Neural cell (in vitro differentiated cells): ENCODE data around the gene PRADC1. TPM values are rescaled to one million over a fixed set of nuclear protein-coding genes. Genes with fewer than 3 reads are reported as not detected.

Experiments used
- H2AFZ ChIP-seq: fragments of 200-600, 300-800 bp; sonication (generic), shearing (Covaris generic); 2 replicates; pipeline ENCODE4 v1.6.0; 2014; ENCODE audit warnings: low read depth, mild to moderate bottlenecking, antibody characterized with exemption, low read length, moderate library complexity
- H3F3A ChIP-seq: fragments of 200-600 bp; shearing (Covaris generic); 2 replicates; pipeline ENCODE4 v1.6.1; 2016; ENCODE audit warnings: mild to moderate bottlenecking, moderate library complexity, mixed read lengths, antibody characterized with exemption, low read length; ENCODE audit not compliant: insufficient read depth, poor library complexity, severe bottlenecking
- H3K27ac ChIP-seq: fragments of 200-600, 300-800 bp; sonication (generic), shearing (Covaris generic); 2 replicates; pipeline ENCODE4 v1.5.1; 2014; ENCODE audit warnings: mild to moderate bottlenecking, low read length, moderate library complexity
- H3K27me3 ChIP-seq: fragments of 300-800, 200-600 bp; sonication (generic), shearing (Covaris generic); 2 replicates; pipeline ENCODE4 v1.6.0; 2014; ENCODE audit warnings: mild to moderate bottlenecking, low read depth, low read length, moderate library complexity; ENCODE audit not compliant: insufficient read depth
- H3K36me3 ChIP-seq: fragments of 300-800, 200-600 bp; sonication (generic), shearing (Covaris generic); 2 replicates; pipeline ENCODE4 v1.5.1; 2014; ENCODE audit warnings: mild to moderate bottlenecking, antibody characterized with exemption, low read length, moderate library complexity; ENCODE audit not compliant: insufficient read depth
- H3K4me2 ChIP-seq: fragments of 300-800, 200-600 bp; sonication (generic), shearing (Covaris generic); 2 replicates; pipeline ENCODE4 v1.6.0; 2014; ENCODE audit warnings: mild to moderate bottlenecking, low read length
- H3K4me3 ChIP-seq: fragments of 300-800, 200-600 bp; sonication (generic), shearing (Covaris generic); 2 replicates; pipeline ENCODE4 v1.5.1; 2014; ENCODE audit warnings: mild to moderate bottlenecking, low read length, moderate library complexity
- H3K79me2 ChIP-seq: fragments of 200-600 bp; shearing (Covaris generic); replicated peaks from 2 replicates; pipeline ENCODE4 v1.6.0; 2014; ENCODE audit warnings: mild to moderate bottlenecking, low read length, moderate library complexity; ENCODE audit not compliant: insufficient read depth
- H3K9ac ChIP-seq: fragments of 300-800, 200-600 bp; sonication (generic), shearing (Covaris generic); 2 replicates; pipeline ENCODE4 v1.6.1; 2016; ENCODE audit warnings: mild to moderate bottlenecking, low read length, mixed read lengths
- H3K9me2 ChIP-seq: fragments of 200-600 bp; shearing (Covaris generic); 2 replicates; pipeline ENCODE4 v1.6.1; 2016; ENCODE audit warnings: mild to moderate bottlenecking, low read length, mixed read lengths; ENCODE audit not compliant: insufficient read depth
- H3K9me3 ChIP-seq: fragments of 200-600, 300-800 bp; sonication (generic), shearing (Covaris generic); 2 replicates; pipeline ENCODE4 v1.6.1; 2016; ENCODE audit warnings: mild to moderate bottlenecking, mixed run types, low read length, moderate library complexity, mixed read lengths
- H4K20me1 ChIP-seq: fragments of 200-600 bp; shearing (Covaris generic); 2 replicates; pipeline ENCODE4 v1.6.1; 2016; ENCODE audit warnings: mild to moderate bottlenecking, mixed run types; ENCODE audit not compliant: insufficient read depth
- EP300 ChIP-seq: fragments of 450-650 bp; conservative IDR thresholded peaks from 2 replicates; pipeline ENCODE4 v1.6.1; 2014; ENCODE audit warnings: antibody characterized with exemption, mild to moderate bottlenecking, moderate library complexity; ENCODE audit not compliant: poor library complexity, severe bottlenecking
- EZH2 ChIP-seq: fragments of 200-600, 300-800 bp; shearing (Covaris generic), sonication (generic); IDR thresholded peaks from 2 replicates; pipeline ENCODE4 v1.6.1; 2014; ENCODE audit warnings: antibody characterized with exemption, low read length, borderline replicate concordance, mild to moderate bottlenecking; ENCODE audit not compliant: insufficient read depth, poor library complexity, severe bottlenecking
- MXI1 ChIP-seq: fragments of 450-650 bp; conservative IDR thresholded peaks from 2 replicates; pipeline ENCODE4 v1.6.1; 2014; ENCODE audit warnings: antibody characterized with exemption, mild to moderate bottlenecking; ENCODE audit not compliant: poor library complexity, severe bottlenecking
- POLR2AphosphoS5 ChIP-seq: IDR thresholded peaks from 2 replicates; pipeline ENCODE4 v1.6.1; 2012
- RAD21 ChIP-seq: fragments of 450-650 bp; conservative IDR thresholded peaks from 2 replicates; pipeline ENCODE4 v1.6.1; 2014; ENCODE audit warnings: antibody characterized with exemption, mild to moderate bottlenecking, moderate library complexity
- SMC3 ChIP-seq: fragments of 450-650 bp; conservative IDR thresholded peaks from 2 replicates; pipeline ENCODE4 v1.6.1; 2014; ENCODE audit warnings: antibody characterized with exemption, mild to moderate bottlenecking, moderate library complexity; ENCODE audit not compliant: poor library complexity
- TAF1 ChIP-seq: IDR thresholded peaks from 2 replicates; pipeline ENCODE4 v1.6.1; 2012; ENCODE audit warnings: low read depth
- polyA plus RNA-seq: library from polyadenylated mRNA; depleted of rRNA; stranded (reverse); fragments of >200 nt; gene quantifications from 2 replicates; pipeline ENCODE4 v1.2.3, GENCODE V29; 2014
- TF ChIP-seq, protein P1 (sequence below): IDR thresholded peaks from 2 replicates; pipeline ENCODE4 v1.6.1; 2012; ENCODE audit warnings: borderline replicate concordance
- TF ChIP-seq, protein P2 (sequence below): fragments of 450-650 bp; IDR thresholded peaks from 2 replicates; pipeline ENCODE4 v1.5.1; 2014; ENCODE audit warnings: antibody characterized with exemption, mild to moderate bottlenecking, moderate library complexity; ENCODE audit not compliant: poor library complexity, severe bottlenecking

Gene PRADC1
- polyA plus RNA-seq, 1 donor from 2014 or later, result 36.5 TPM

DNA sequence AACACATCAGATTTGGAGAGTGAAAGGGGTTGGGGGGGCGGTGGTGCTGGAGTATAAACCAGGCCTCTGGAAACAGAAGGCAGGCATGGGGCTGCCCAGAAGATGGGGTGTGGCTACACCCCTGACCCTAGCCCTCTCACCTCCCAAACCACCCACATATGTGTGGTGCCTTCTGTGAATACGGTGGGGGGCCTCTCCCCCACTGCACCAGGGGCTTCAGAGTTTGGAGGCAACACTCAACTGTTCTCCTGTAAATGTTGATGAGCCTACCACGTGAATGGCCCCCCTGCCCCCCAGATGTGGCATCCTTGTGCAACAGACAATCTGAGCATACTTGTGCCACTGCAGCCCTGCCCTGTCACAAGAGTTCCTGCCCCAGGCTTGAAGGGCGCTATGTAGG lies 31.7 kb upstream of the PRADC1 start:
- Histone ChIP-seq H4K20me1 (no peaks in the 10 kb centered on the region), H3F3A (no peaks in the 10 kb centered on the region), H3K9me3 (no peaks in the 10 kb centered on the region), H3K4me3 (no peak overlapping the region), H2AFZ (no peak overlapping the region), H3K9me2 (no peaks in the 10 kb centered on the region), H3K27ac (no peak overlapping the region), H3K9ac (no peak overlapping the region), H3K36me3 (no peaks in the 10 kb centered on the region), H3K27me3 (peaks cover 19% of the 10 kb centered on the region), H3K4me2 (no peak overlapping the region), H3K79me2 (no peaks in the 10 kb centered on the region)
- TF ChIP-seq, protein P1, sequence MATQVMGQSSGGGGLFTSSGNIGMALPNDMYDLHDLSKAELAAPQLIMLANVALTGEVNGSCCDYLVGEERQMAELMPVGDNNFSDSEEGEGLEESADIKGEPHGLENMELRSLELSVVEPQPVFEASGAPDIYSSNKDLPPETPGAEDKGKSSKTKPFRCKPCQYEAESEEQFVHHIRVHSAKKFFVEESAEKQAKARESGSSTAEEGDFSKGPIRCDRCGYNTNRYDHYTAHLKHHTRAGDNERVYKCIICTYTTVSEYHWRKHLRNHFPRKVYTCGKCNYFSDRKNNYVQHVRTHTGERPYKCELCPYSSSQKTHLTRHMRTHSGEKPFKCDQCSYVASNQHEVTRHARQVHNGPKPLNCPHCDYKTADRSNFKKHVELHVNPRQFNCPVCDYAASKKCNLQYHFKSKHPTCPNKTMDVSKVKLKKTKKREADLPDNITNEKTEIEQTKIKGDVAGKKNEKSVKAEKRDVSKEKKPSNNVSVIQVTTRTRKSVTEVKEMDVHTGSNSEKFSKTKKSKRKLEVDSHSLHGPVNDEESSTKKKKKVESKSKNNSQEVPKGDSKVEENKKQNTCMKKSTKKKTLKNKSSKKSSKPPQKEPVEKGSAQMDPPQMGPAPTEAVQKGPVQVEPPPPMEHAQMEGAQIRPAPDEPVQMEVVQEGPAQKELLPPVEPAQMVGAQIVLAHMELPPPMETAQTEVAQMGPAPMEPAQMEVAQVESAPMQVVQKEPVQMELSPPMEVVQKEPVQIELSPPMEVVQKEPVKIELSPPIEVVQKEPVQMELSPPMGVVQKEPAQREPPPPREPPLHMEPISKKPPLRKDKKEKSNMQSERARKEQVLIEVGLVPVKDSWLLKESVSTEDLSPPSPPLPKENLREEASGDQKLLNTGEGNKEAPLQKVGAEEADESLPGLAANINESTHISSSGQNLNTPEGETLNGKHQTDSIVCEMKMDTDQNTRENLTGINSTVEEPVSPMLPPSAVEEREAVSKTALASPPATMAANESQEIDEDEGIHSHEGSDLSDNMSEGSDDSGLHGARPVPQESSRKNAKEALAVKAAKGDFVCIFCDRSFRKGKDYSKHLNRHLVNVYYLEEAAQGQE, result no peak
- TF ChIP-seq TAF1, result no peak
- TF ChIP-seq MXI1, result no peak
- TF ChIP-seq, protein P2, sequence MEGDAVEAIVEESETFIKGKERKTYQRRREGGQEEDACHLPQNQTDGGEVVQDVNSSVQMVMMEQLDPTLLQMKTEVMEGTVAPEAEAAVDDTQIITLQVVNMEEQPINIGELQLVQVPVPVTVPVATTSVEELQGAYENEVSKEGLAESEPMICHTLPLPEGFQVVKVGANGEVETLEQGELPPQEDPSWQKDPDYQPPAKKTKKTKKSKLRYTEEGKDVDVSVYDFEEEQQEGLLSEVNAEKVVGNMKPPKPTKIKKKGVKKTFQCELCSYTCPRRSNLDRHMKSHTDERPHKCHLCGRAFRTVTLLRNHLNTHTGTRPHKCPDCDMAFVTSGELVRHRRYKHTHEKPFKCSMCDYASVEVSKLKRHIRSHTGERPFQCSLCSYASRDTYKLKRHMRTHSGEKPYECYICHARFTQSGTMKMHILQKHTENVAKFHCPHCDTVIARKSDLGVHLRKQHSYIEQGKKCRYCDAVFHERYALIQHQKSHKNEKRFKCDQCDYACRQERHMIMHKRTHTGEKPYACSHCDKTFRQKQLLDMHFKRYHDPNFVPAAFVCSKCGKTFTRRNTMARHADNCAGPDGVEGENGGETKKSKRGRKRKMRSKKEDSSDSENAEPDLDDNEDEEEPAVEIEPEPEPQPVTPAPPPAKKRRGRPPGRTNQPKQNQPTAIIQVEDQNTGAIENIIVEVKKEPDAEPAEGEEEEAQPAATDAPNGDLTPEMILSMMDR, result no peak
- no peak for TF ChIP-seq SMC3
- TF ChIP-seq EZH2, result no peak
- no peak for TF ChIP-seq POLR2AphosphoS5

DNA sequence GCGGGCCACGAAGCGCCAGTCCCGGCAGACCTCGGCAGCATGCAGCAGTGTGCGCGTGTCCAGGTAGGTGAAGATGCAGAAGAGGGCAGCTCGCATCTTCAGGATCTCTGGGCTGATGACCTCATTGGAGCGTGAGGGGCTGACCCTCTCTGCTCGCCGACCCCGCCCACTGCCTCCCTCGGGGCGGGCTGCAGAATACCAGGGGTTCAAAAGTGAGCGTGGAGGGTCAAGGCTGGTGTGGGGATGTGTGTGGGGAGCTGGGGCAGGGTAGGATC lies 31.2 kb upstream of the PRADC1 start:
- H3K27ac ChIP-seq, result no peak overlapping the region
- no peaks in the 10 kb centered on the region for H3K36me3 ChIP-seq
- H3K9ac ChIP-seq, result no peak overlapping the region
- no peaks in the 10 kb centered on the region for H3K79me2 ChIP-seq
- no peak overlapping the region for H3K4me3 ChIP-seq
- H2AFZ ChIP-seq, result no peak overlapping the region
- H3F3A ChIP-seq, result no peaks in the 10 kb centered on the region
- peaks cover 16% of the 10 kb centered on the region for H3K27me3 ChIP-seq
- H3K4me2 ChIP-seq, result no peak overlapping the region
- TF ChIP-seq POLR2AphosphoS5 (no peak), EZH2 (no peak), SMC3 (no peak), EP300 (no peak), TAF1 (no peak), RAD21 (no peak), MXI1 (no peak)
- TF ChIP-seq, protein P2, result no peak
- TF ChIP-seq, protein P1, result no peak
- H3K9me3 ChIP-seq, result no peaks in the 10 kb centered on the region
- H4K20me1 ChIP-seq, result no peaks in the 10 kb centered on the region
- H3K9me2 ChIP-seq, result no peaks in the 10 kb centered on the region
